Smooth muscle cell (in vitro differentiated cells): ENCODE results near the gene ZNF436. TPM values are rescaled to one million over a fixed set of nuclear protein-coding genes. Genes with fewer than 3 reads are reported as not detected.

Source experiments
- DNase-seq: peaks from one replicate; lab custom pipeline; 2025; ENCODE audit not compliant: unreplicated experiment; lab: John Stamatoyannopoulos, UW
- H2AFZ ChIP-seq: fragments of 200-600 bp; sonication (generic); 2 replicates; pipeline ENCODE4 v1.6.0; 2016; ENCODE audit warnings: antibody characterized with exemption, low read depth, mild to moderate bottlenecking
- H3F3A ChIP-seq: fragments of 200-600 bp; sonication (generic); 2 replicates; pipeline ENCODE4 v1.6.0; 2017; ENCODE audit warnings: antibody characterized with exemption, low read depth
- H3K27ac ChIP-seq: fragments of 200-600 bp; sonication (generic); 2 replicates; pipeline ENCODE4 v1.5.1; 2016; ENCODE audit warnings: low read depth, mild to moderate bottlenecking
- H3K27me3 ChIP-seq: fragments of 200-600 bp; sonication (generic); 2 replicates; pipeline ENCODE4 v1.6.1; 2016; ENCODE audit warnings: low read depth, mild to moderate bottlenecking
- H3K36me3 ChIP-seq: fragments of 200-600 bp; sonication (generic); 2 replicates; pipeline ENCODE4 v1.5.1; 2016; ENCODE audit warnings: low read depth
- H3K4me1 ChIP-seq: fragments of 200-600 bp; sonication (generic); 2 replicates; pipeline ENCODE4 v1.5.1; 2016; ENCODE audit warnings: low read depth
- H3K4me2 ChIP-seq: fragments of 200-600 bp; sonication (generic); 2 replicates; pipeline ENCODE4 v1.6.0; 2016; ENCODE audit warnings: mild to moderate bottlenecking
- H3K4me3 ChIP-seq: fragments of 200-600 bp; sonication (generic); 2 replicates; pipeline ENCODE4 v1.5.1; 2016; ENCODE audit warnings: mild to moderate bottlenecking
- H3K79me2 ChIP-seq: fragments of 200-600 bp; sonication (generic); 2 replicates; pipeline ENCODE4 v1.6.0; 2016; ENCODE audit warnings: low read depth, mild to moderate bottlenecking
- H3K9ac ChIP-seq: fragments of 200-600 bp; sonication (generic); 2 replicates; pipeline ENCODE4 v1.6.0; 2016; ENCODE audit warnings: low read depth
- H3K9me3 ChIP-seq: fragments of 200-600 bp; sonication (generic); replicated peaks from 2 replicates; pipeline ENCODE4 v1.5.1; 2016; ENCODE audit warnings: low read depth
- H4K20me1 ChIP-seq: fragments of 200-600 bp; sonication (generic); 2 replicates; pipeline ENCODE4 v1.6.0; 2016; ENCODE audit warnings: low read depth
- WGBS: methylation state at CpG from one replicate; pipeline ENCODE4 v1.1.7; 2016; ENCODE audit warnings: low lambda C conversion rate; 5-methylcytosine and 5-hydroxymethylcytosine counted together
- polyA plus RNA-seq: library from polyadenylated mRNA; unstranded; fragments of >200 nt; fragmentation: Nextera tagmentation; extraction: Ambion mirVana; gene quantifications from 2 replicates; pipeline ENCODE4 v1.2.1, GENCODE V29; 2016
- total RNA-seq: library from RNA; depleted of rRNA; stranded (reverse); fragments of >200 nt; gene quantifications from 2 replicates; pipeline ENCODE4 v1.2.3, GENCODE V29; 2014
- TF ChIP-seq, protein P1 (sequence below): fragments of 200-600 bp; sonication (generic); IDR thresholded peaks from 2 replicates; pipeline ENCODE4 v1.5.1; 2017; ENCODE audit warnings: borderline replicate concordance, mild to moderate bottlenecking, antibody characterized with exemption; ENCODE audit not compliant: insufficient read depth, poor library complexity, severe bottlenecking

ZNF436 gene
- total and polyA plus RNA-seq, 2 experiments from 2014 or later, result 7.1 to 12.9 TPM

DNA sequence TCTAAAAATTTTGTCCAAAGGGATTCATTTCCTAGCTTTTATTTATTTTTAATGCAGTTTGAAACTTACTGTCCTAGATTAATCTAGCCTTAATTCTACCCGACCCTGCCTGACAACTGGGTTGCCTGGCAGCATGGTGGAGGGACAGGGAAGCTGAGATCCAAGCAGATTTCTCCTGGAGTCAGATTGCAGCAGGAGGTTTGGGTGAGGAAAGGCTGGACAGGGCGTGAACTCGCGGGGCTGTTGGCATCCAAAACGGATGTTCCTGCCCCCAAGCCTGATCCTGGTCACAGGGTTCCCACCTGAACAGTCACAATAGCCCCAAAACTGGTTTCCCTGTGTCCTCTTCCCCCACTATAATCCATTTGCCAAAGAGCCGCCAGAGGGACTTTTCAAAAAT is 31.7 kb upstream of the ZNF436 start:
- no peak overlapping the region for H3K27ac ChIP-seq
- H3K27me3 ChIP-seq, result no peaks in the 10 kb centered on the region
- H2AFZ ChIP-seq, result no peak overlapping the region
- no peak overlapping the region for H3K4me3 ChIP-seq
- peaks cover 29% of the 10 kb centered on the region for H3F3A ChIP-seq
- no peak overlapping the region for H3K9ac ChIP-seq
- TF ChIP-seq, protein P1, sequence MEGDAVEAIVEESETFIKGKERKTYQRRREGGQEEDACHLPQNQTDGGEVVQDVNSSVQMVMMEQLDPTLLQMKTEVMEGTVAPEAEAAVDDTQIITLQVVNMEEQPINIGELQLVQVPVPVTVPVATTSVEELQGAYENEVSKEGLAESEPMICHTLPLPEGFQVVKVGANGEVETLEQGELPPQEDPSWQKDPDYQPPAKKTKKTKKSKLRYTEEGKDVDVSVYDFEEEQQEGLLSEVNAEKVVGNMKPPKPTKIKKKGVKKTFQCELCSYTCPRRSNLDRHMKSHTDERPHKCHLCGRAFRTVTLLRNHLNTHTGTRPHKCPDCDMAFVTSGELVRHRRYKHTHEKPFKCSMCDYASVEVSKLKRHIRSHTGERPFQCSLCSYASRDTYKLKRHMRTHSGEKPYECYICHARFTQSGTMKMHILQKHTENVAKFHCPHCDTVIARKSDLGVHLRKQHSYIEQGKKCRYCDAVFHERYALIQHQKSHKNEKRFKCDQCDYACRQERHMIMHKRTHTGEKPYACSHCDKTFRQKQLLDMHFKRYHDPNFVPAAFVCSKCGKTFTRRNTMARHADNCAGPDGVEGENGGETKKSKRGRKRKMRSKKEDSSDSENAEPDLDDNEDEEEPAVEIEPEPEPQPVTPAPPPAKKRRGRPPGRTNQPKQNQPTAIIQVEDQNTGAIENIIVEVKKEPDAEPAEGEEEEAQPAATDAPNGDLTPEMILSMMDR, result no peak
- H3K4me2 ChIP-seq, result no peak overlapping the region
- no peak for DNase-seq
- no peaks in the 10 kb centered on the region for H4K20me1 ChIP-seq
- no peaks in the 10 kb centered on the region for H3K9me3 ChIP-seq
- H3K36me3 ChIP-seq, result no peaks in the 10 kb centered on the region
- H3K4me1 ChIP-seq, result peaks cover 7% of the 10 kb centered on the region
- 91% methylated on average over 6 of the region's 6 CpGs for WGBS
- no peaks in the 10 kb centered on the region for H3K79me2 ChIP-seq

DNA sequence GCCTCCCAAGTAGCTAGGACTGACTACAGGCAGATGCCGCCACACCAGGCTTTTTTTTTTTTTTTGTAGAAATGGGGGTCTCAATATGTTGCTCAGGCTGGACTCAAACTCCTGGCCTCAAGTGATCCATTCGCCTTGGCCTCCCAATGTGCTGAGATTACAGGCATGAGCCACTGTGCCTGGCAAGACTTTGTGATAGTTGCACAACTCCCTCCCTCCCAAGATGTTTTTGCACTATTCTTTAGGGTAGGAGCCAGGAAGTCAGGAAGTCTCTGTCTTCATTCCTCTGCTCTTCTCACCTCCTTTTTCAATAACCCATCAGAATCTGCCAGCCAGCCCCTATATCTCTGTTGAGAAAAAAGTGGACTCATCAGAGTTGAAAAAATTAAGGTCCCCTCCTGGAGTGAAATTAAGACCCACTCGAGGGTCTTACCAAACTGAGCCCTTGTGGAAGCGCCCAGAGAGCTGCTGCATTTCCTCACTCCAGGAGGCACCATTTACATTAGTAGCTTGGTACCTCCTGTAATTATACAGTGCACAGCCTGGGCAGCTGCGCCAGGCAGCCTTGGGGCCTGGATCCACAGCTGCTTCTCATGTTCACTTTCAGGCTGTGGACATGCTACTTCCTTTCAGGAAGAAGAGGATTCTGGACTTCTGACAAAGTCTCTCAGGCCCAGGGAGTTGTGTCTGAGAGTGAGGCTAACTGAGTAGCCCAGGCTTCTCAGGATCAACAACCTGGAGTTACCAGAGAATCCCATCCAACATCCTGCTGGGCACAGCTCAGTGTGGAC is 30.9 kb upstream of the ZNF436 start:
- Histone ChIP-seq H3K9ac (no peak overlapping the region), H3K27ac (no peak overlapping the region), H3K36me3 (no peaks in the 10 kb centered on the region), H2AFZ (no peak overlapping the region), H3K9me3 (no peaks in the 10 kb centered on the region), H4K20me1 (no peaks in the 10 kb centered on the region), H3K4me3 (no peak overlapping the region), H3K27me3 (no peaks in the 10 kb centered on the region), H3F3A (peaks cover 30% of the 10 kb centered on the region), H3K79me2 (no peaks in the 10 kb centered on the region), H3K4me2 (no peak overlapping the region), H3K4me1 (peaks cover 7% of the 10 kb centered on the region)
- TF ChIP-seq, protein P1, result no peak
- 92% methylated on average over 5 of the region's 5 CpGs for WGBS
- no peak for DNase-seq

DNA sequence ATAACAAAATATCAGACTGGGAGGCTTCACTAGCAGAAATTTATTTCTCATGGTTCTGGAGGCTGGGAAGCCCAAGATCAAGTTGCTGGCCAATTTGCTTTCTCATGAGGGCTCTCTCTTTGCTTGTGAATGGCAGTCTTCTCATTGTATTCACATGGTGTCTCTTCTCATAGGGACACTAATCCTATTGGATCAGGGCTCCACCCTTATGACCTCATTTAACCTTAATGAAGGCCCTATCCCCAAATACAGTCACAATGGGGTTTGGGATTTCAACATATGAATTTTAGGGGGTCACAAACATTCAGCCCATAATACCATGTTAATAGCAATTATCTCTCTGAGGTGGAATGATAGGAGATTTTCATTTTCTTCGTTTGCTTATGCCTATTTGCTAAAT is 29.6 kb upstream of the ZNF436 start:
- no peak overlapping the region for H3K27ac ChIP-seq
- H4K20me1 ChIP-seq, result no peaks in the 10 kb centered on the region
- no peak overlapping the region for H3K9ac ChIP-seq
- TF ChIP-seq, protein P1, result no peak
- peaks cover 30% of the 10 kb centered on the region for H3F3A ChIP-seq
- H3K79me2 ChIP-seq, result no peaks in the 10 kb centered on the region
- no peak overlapping the region for H2AFZ ChIP-seq
- WGBS, result 92% methylated on average over 1 of the region's 1 CpG
- no peak overlapping the region for H3K4me3 ChIP-seq
- no peaks in the 10 kb centered on the region for H3K27me3 ChIP-seq
- no peaks in the 10 kb centered on the region for H3K9me3 ChIP-seq
- H3K4me2 ChIP-seq, result no peak overlapping the region
- H3K36me3 ChIP-seq, result no peaks in the 10 kb centered on the region
- peaks cover 12% of the 10 kb centered on the region for H3K4me1 ChIP-seq
- no peak for DNase-seq

DNA sequence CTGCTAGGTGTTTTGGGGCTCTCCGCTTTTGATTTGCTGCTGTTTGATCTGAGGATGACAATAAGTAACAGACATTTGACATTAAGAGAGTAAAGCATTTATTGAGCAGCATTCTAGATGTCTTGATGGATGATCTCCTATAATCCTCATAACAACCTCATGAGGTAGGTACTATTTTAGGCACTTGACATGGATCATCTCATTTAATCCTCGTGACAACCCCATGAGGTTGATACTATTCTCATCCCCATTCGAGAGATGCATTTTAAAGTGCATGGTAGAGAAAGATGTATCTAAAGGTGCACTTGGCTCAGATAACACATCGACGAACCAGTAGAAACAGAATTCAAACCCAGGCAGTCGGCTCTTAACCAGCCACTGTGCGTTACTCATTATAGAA is 28.3 kb upstream of the ZNF436 start:
- 91% methylated on average over 7 of the region's 7 CpGs for WGBS
- no peaks in the 10 kb centered on the region for H4K20me1 ChIP-seq
- no peaks in the 10 kb centered on the region for H3K36me3 ChIP-seq
- H3K27ac ChIP-seq, result no peak overlapping the region
- H3K79me2 ChIP-seq, result no peaks in the 10 kb centered on the region
- DNase-seq, result no peak
- TF ChIP-seq, protein P1, result no peak
- peaks cover 20% of the 10 kb centered on the region for H3F3A ChIP-seq
- no peak overlapping the region for H3K4me2 ChIP-seq
- no peaks in the 10 kb centered on the region for H3K9me3 ChIP-seq
- H3K4me3 ChIP-seq, result no peak overlapping the region
- H3K27me3 ChIP-seq, result no peaks in the 10 kb centered on the region
- peaks cover 5% of the 10 kb centered on the region for H3K4me1 ChIP-seq
- H2AFZ ChIP-seq, result no peak overlapping the region
- H3K9ac ChIP-seq, result no peak overlapping the region
